ENCODE results near the gene BHLHE40.

Gene BHLHE40

GRCh38 chr3:5030152-5030551, 50.9 kb downstream of the BHLHE40 start:
- TF ChIP-seq CTCF (IDR thresholded peaks at IDR 0.05): no peak
- no peak for DNase-seq (ENCODE audit: low spot score)
- H3K4me3 ChIP-seq: no peak overlapping the region
- H3K27ac ChIP-seq: no peak overlapping the region

GRCh38 chr3:5032844-5033243, 53.6 kb downstream of the BHLHE40 start:
- no peak for DNase-seq (ENCODE audit: low spot score)
- no peak overlapping the region for H3K4me3 ChIP-seq
- H3K27ac ChIP-seq: no peak overlapping the region
- TF ChIP-seq CTCF (IDR thresholded peaks at IDR 0.05): no peak

All from coronary artery (tissue), 2 donors.